H9 (cell line): ENCODE results near the gene CGB5. TPM values are rescaled to one million over a fixed set of nuclear protein-coding genes. Genes with fewer than 3 reads are reported as not detected.
A peak's percentile ranks its signal among the peaks of the same experiment; 100 is the strongest.
"Not testable (repeated sequence)": the region's sequence is repeated elsewhere in the genome, so short reads cannot be mapped to it uniquely, and the experiment has no call there.

ENCODE experiments used
- DNase-seq: peaks from one replicate; pipeline ENCODE4 v3.0.0-alpha.2; 2017
- H2AFZ ChIP-seq: one replicate; pipeline ENCODE4 v1.6.1; 2013; ENCODE audit warnings: mild to moderate bottlenecking, low read length, control low read depth, moderate library complexity
- H2AK5ac ChIP-seq: 2 replicates; pipeline ENCODE4 v1.6.1; 2013; ENCODE audit warnings: low read length, control low read depth, mixed read lengths; ENCODE audit not compliant: insufficient read length
- H2BK120ac ChIP-seq: one replicate; pipeline ENCODE4 v1.6.1; 2013; ENCODE audit warnings: low read depth, mild to moderate bottlenecking, low read length, control low read depth, inconsistent platforms; ENCODE audit not compliant: poor library complexity, severe bottlenecking
- H2BK12ac ChIP-seq: 2 replicates; pipeline ENCODE4 v1.6.1; 2013; ENCODE audit warnings: low read length, control low read depth, mixed read lengths, low read depth; ENCODE audit not compliant: insufficient read length
- H2BK15ac ChIP-seq: 2 replicates; pipeline ENCODE4 v1.6.1; 2013; ENCODE audit warnings: low read depth, low read length, control low read depth
- H2BK20ac ChIP-seq: one replicate; pipeline ENCODE4 v1.6.1; 2013; ENCODE audit warnings: low read depth, mild to moderate bottlenecking, low read length, control low read depth, inconsistent platforms; ENCODE audit not compliant: poor library complexity, severe bottlenecking
- H2BK5ac ChIP-seq: 2 replicates; pipeline ENCODE4 v1.6.1; 2013; ENCODE audit warnings: low read length, control low read depth, mixed read lengths; ENCODE audit not compliant: insufficient read length
- H3K14ac ChIP-seq: 2 replicates; pipeline ENCODE4 v1.6.1; 2013; ENCODE audit warnings: low read length, control low read depth; ENCODE audit not compliant: insufficient read depth
- H3K18ac ChIP-seq: 2 replicates; pipeline ENCODE4 v1.6.1; 2013; ENCODE audit warnings: low read depth, mild to moderate bottlenecking, mixed read lengths, low read length, control low read depth; ENCODE audit not compliant: insufficient read length
- H3K23ac ChIP-seq: 2 replicates; pipeline ENCODE4 v1.6.1; 2013; ENCODE audit warnings: low read length, control low read depth, mixed read lengths, low read depth; ENCODE audit not compliant: insufficient read length
- H3K23me2 ChIP-seq: 2 replicates; pipeline ENCODE4 v1.6.1; 2013; ENCODE audit warnings: low read depth, mild to moderate bottlenecking, mixed read lengths, low read length, control low read depth; ENCODE audit not compliant: insufficient read length, poor library complexity, severe bottlenecking
- H3K27ac ChIP-seq: 2 replicates; pipeline ENCODE4 v1.5.1; 2013; ENCODE audit warnings: low read length, control low read depth, mixed read lengths, low read depth; ENCODE audit not compliant: insufficient read length
- H3K27me3 ChIP-seq: 2 replicates; pipeline ENCODE4 v1.6.1; 2013; ENCODE audit warnings: low read length, control low read depth, inconsistent platforms; ENCODE audit not compliant: insufficient read depth
- H3K4ac ChIP-seq: 2 replicates; pipeline ENCODE4 v1.6.1; 2013; ENCODE audit warnings: low read depth, mild to moderate bottlenecking, control low read depth, inconsistent platforms, low read length, moderate library complexity
- H3K4me1 ChIP-seq: 2 replicates; pipeline ENCODE4 v1.6.1; 2013; ENCODE audit warnings: low read length, control low read depth, inconsistent platforms; ENCODE audit not compliant: insufficient read depth
- H3K4me2 ChIP-seq: 2 replicates; pipeline ENCODE4 v1.6.1; 2013; ENCODE audit warnings: low read length, control low read depth, mixed read lengths; ENCODE audit not compliant: insufficient read length, insufficient read depth
- H3K56ac ChIP-seq: 2 replicates; pipeline ENCODE4 v1.6.1; 2013; ENCODE audit warnings: low read depth, mild to moderate bottlenecking, mixed read lengths, low read length, control low read depth; ENCODE audit not compliant: insufficient read length
- H3K79me1 ChIP-seq: 2 replicates; pipeline ENCODE4 v1.6.1; 2013; ENCODE audit warnings: low read depth, mild to moderate bottlenecking, moderate library complexity, low read length, control low read depth, inconsistent platforms; ENCODE audit not compliant: insufficient read depth, poor library complexity, severe bottlenecking
- H3K79me2 ChIP-seq: 2 replicates; pipeline ENCODE4 v1.6.1; 2013; ENCODE audit warnings: low read length, control low read depth, inconsistent platforms; ENCODE audit not compliant: insufficient read depth
- H3K9ac ChIP-seq: 2 replicates; pipeline ENCODE4 v1.6.1; 2013; ENCODE audit warnings: low read length, control low read depth, mixed read lengths; ENCODE audit not compliant: insufficient read length; ENCODE audit errors: extremely low read depth
- H3K9me3 ChIP-seq: one replicate; pipeline ENCODE4 v1.6.1; 2013; ENCODE audit warnings: low read depth, low read length, inconsistent platforms; ENCODE audit not compliant: control insufficient read depth
- H3T11ph ChIP-seq: one replicate; pipeline ENCODE4 v1.6.1; 2013; ENCODE audit warnings: mild to moderate bottlenecking, low read length, control low read depth, inconsistent platforms
- H4K20me1 ChIP-seq: one replicate; pipeline ENCODE4 v1.6.1; 2013; ENCODE audit not compliant: control insufficient read depth, insufficient read length, insufficient read depth
- H4K5ac ChIP-seq: 2 replicates; pipeline ENCODE4 v1.6.1; 2013; ENCODE audit warnings: low read depth, mild to moderate bottlenecking, mixed read lengths, low read length, control low read depth; ENCODE audit not compliant: insufficient read length
- H4K8ac ChIP-seq: replicated peaks from 2 replicates; pipeline ENCODE4 v1.6.1; 2013; ENCODE audit warnings: low read length, control low read depth, mixed read lengths, low read depth; ENCODE audit not compliant: insufficient read length
- H4K91ac ChIP-seq: 2 replicates; pipeline ENCODE4 v1.6.1; 2013; ENCODE audit warnings: low read depth, mild to moderate bottlenecking, moderate library complexity, mixed read lengths, low read length, control low read depth; ENCODE audit not compliant: insufficient read length
- H3K27ac Mint-ChIP-seq, 3 experiments: 2 replicates in 2 of 3; 3 replicates in 1 of 3; pipeline ENCODE4 v1.8.0; 2020 to 2021; ENCODE audit warnings: mixed read lengths in 3 of 3, mild to moderate bottlenecking in 1 of 3, moderate library complexity in 1 of 3
- H3K27me3 Mint-ChIP-seq: 2 replicates; pipeline ENCODE4 v1.8.0; 2021; ENCODE audit warnings: low read depth, mild to moderate bottlenecking, moderate library complexity, mixed read lengths
- H3K36me3 Mint-ChIP-seq, 3 experiments: 2 replicates in 2 of 3; 3 replicates in 1 of 3; pipeline ENCODE4 v1.8.0; 2020 to 2021; ENCODE audit warnings: low read depth in 3 of 3, mixed read lengths in 3 of 3; ENCODE audit not compliant: insufficient read depth in 1 of 3
- H3K4me1 Mint-ChIP-seq, 2 experiments: 2 replicates each; pipeline ENCODE4 v1.8.0; 2020; ENCODE audit warnings: mixed read lengths in 2 of 2
- H3K4me3 Mint-ChIP-seq, 2 experiments: 2 replicates in 1 of 2; 3 replicates in 1 of 2; pipeline ENCODE4 v1.8.0; 2020 to 2021; ENCODE audit warnings: mild to moderate bottlenecking in 2 of 2, mixed read lengths in 2 of 2, moderate library complexity in 1 of 2
- H3K9me3 Mint-ChIP-seq, 2 experiments: 2 replicates in 1 of 2; 3 replicates in 1 of 2; pipeline ENCODE4 v1.8.0; 2020; ENCODE audit warnings: mild to moderate bottlenecking in 2 of 2, mixed read lengths in 2 of 2, moderate library complexity in 1 of 2
- CTCF ChIP-seq: fragments of 200-600 bp; sonication (generic); conservative IDR thresholded peaks from 3 replicates; pipeline ENCODE4 v1.8.0; 2021; ENCODE audit warnings: antibody characterized with exemption, mild to moderate bottlenecking
- WGBS: extraction: QIAGEN DNeasy Blood & Tissue Kit; methylation state at CpG from one replicate; pipeline ENCODE4 v1.1.7; 2013; ENCODE audit warnings: missing lambda C conversion rate, low lambda C conversion rate, mixed read lengths; ENCODE audit not compliant: insufficient read length; ENCODE audit errors: extremely low coverage; 5-methylcytosine and 5-hydroxymethylcytosine counted together
- total RNA-seq: library from RNA; stranded (reverse); gene quantifications from 2 replicates; pipeline ENCODE4 v1.2.1, GENCODE V29; 2021

The CGB5 gene
- total RNA-seq, 1 experiment from 2014 or later = not detected

GRCh38 chr19:49031642-49032301, 11.9 kb upstream of the CGB5 start, which contains the start of gene CGB2:
Gene CGB2, plus strand, starts transcription at chr19:49031890. Its CDS starts 206 bp downstream, at chr19:49032096.
- peak; percentile 88 for TF ChIP-seq CTCF
- H3K4me3 Mint-ChIP-seq = peak within 1 kb of the TSS; percentile 8 to 73; a peak in 4 of 5 replicates
- not testable (repeated sequence) for H3K27ac Mint-ChIP-seq, H3K9ac ChIP-seq, H3K79me1 ChIP-seq, H3K23ac ChIP-seq, H2BK20ac ChIP-seq, H3K27ac ChIP-seq, H3K4me2 ChIP-seq, H3K23me2 ChIP-seq, H3K18ac ChIP-seq, H4K20me1 ChIP-seq, H3K56ac ChIP-seq, H3K27me3 ChIP-seq, H4K5ac ChIP-seq, H4K91ac ChIP-seq, H3K4me1 ChIP-seq, H4K8ac ChIP-seq, H3K9me3 Mint-ChIP-seq, H2BK15ac ChIP-seq, H3K79me2 ChIP-seq, H3K4ac ChIP-seq, H3K4me1 Mint-ChIP-seq, H3K9me3 ChIP-seq, H2BK12ac ChIP-seq, H2BK5ac ChIP-seq, H3T11ph ChIP-seq, H2AFZ ChIP-seq, H3K14ac ChIP-seq, H2AK5ac ChIP-seq, H3K36me3 Mint-ChIP-seq, H2BK120ac ChIP-seq
- WGBS = no CpG with 5 or more reads among the region's 28 CpGs
- DNase-seq = peak; percentile 79
- H3K27me3 Mint-ChIP-seq = peaks cover 27% of the 10 kb centered on the region
